ENCODE measurements around the gene USP17L18.
"Not testable (repeated sequence)": the region's sequence is repeated elsewhere in the genome, so short reads cannot be mapped to it uniquely, and the experiment has no call there.

Gene USP17L18

GRCh38 chr4:9247953-9248680 is at the start of gene USP17L18:
USP17L18 (plus strand) TSS chr4:9248630; CDS start chr4:9248630, 0 bp downstream.
- DNase-seq: not testable (repeated sequence)

- not testable (repeated sequence) for DNase-seq
Observed at GRCh38 chr4:9210357-9210756, 38.1 kb upstream of the USP17L18 start, which contains the start of gene USP17L10. USP17L10 (plus strand) TSS chr4:9210657; CDS start chr4:9210657, 0 bp downstream.

DNA sequence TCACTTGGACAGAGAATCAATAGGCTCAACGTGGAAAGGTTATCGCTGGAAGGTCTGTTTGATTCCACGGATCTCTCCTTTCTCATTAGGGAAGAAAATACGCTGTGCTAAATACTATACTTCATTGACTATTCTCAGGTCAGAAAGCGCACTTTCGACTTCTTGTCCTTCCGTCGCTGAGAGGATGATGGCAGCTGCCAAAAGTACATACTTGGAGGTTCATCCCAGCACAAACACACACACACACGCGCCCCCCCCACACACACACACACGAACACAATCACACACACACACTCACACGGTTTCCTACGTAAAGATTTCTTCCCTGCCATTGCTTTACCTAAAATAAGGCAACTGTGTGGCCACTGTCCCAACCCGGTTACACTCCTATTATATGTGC is 33.7 kb upstream of the USP17L18 start:
- DNase-seq: not testable (repeated sequence)

- DNase-seq: not testable (repeated sequence)
Observed at GRCh38 chr4:9215105-9215504, 33.3 kb upstream of the USP17L18 start, which contains the start of gene USP17L11. USP17L11 (plus strand) TSS chr4:9215405; CDS start chr4:9215405, 0 bp downstream.

DNA sequence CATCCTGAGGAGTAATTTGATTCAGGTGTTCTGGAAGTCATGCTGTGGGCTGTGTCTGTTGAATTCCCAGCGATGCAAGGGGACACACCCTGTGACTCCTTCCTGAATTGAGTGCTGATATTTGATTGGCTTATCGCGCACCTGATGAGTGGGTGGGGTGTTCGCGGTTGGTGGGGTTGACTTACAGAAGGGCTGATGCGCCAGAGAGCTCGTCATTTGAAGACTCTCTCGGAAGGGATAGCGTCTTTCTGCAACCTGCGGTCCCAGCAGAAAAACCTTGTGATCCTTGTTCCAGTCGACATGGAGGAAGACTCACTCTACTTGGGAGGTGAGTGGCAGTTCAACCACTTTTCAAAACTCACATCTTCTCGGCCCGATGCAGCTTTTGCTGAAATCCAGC is 28.6 kb upstream of the USP17L18 start, which contains the start of gene USP17L12:
USP17L12 (plus strand) TSS at position 301 of the 400 bp plus-strand sequence; CDS start at position 301, 0 bp downstream.
- DNase-seq: not testable (repeated sequence)

DNA sequence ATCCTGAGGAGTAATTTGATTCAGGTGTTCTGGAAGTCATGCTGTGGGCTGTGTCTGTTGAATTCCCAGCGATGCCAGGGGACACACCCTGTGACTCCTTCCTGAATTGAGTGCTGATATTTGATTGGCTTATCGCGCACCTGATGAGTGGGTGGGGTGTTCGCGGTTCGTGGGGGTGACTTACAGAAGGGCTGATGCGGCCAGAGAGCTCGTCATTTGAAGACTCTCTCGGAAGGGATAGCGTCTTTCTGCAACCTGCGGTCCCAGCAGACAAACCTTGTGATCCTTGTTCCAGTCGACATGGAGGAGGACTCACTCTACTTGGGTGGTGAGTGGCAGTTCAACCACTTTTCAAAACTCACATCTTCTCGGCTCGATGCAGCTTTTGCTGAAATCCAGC is 23.8 kb upstream of the USP17L18 start, which contains the start of gene USP17L13:
USP17L13 (plus strand) TSS at position 301 of the 400 bp plus-strand sequence; CDS start at position 301, 0 bp downstream.
- DNase-seq: not testable (repeated sequence)

DNA sequence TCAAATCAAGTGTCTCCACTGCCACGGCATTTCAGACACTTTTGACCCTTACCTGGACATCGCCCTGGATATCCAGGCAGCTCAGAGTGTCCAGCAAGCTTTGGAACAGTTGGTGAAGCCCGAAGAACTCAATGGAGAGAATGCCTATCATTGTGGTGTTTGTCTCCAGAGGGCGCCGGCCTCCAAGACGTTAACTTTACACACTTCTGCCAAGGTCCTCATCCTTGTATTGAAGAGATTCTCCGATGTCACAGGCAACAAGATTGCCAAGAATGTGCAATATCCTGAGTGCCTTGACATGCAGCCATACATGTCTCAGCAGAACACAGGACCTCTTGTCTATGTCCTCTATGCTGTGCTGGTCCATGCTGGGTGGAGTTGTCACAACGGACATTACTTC is 18.2 kb upstream of the USP17L18 start:
- not testable (repeated sequence) for DNase-seq

DNA sequence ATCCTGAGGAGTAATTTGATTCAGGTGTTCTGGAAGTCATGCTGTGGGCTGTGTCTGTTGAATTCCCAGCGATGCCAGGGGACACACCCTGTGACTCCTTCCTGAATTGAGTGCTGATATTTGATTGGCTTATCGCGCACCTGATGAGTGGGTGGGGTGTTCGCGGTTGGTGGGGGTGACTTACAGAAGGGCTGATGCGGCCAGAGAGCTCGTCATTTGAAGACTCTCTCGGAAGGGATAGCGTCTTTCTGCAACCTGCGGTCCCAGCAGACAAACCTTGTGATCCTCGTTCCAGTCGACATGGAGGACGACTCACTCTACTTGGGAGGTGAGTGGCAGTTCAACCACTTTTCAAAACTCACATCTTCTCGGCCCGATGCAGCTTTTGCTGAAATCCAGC is 14.3 kb upstream of the USP17L18 start, which contains the start of gene USP17L15:
USP17L15 (plus strand) TSS at position 301 of the 400 bp plus-strand sequence; CDS start at position 301, 0 bp downstream.
- not testable (repeated sequence) for DNase-seq

DNA sequence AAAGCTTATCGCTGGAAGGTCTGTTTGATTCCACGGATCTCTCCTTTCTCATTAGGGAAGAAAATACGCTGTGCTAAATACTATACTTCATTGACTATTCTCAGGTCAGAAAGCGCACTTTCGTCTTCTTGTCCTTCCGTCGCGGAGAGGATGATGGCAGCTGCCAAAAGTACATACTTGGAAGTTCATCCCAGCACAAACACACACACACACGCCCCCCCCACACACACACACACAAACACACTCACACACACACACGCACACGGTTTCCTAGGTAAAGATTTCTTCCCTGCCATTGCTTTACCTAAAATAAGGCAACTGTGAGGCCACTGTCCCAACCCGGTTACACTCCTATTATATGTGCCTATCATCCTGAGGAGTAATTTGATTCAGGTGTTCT is 10.0 kb upstream of the USP17L18 start:
- DNase-seq: not testable (repeated sequence)

- not testable (repeated sequence) for DNase-seq
Observed at GRCh38 chr4:9243579-9243978, 4.9 kb upstream of the USP17L18 start, which contains the start of gene USP17L17. USP17L17 (plus strand) TSS chr4:9243879; CDS start chr4:9243879, 0 bp downstream.

GRCh38 chr4:9253078-9253477 is 4.6 kb downstream of the USP17L18 start, which contains the start of gene USP17L19:
USP17L19 (plus strand) TSS chr4:9253378; CDS start chr4:9253378, 0 bp downstream.
- not testable (repeated sequence) for DNase-seq

DNA sequence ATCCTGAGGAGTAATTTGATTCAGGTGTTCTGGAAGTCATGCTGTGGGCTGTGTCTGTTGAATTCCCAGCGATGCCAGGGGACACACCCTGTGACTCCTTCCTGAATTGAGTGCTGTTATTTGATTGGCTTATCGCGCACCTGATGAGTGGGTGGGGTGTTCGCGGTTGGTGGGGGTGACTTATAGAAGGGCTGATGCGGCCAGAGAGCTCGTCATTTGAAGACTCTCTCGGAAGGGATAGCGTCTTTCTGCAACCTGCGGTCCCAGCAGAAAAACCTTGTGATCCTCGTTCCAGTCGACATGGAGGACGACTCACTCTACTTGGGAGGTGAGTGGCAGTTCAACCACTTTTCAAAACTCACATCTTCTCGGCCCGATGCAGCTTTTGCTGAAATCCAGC is 9.4 kb downstream of the USP17L18 start, which contains the start of gene USP17L20:
USP17L20 (plus strand) TSS at position 301 of the 400 bp plus-strand sequence; CDS start at position 301, 0 bp downstream.
- not testable (repeated sequence) for DNase-seq

GRCh38 chr4:9262572-9262971 is 14.1 kb downstream of the USP17L18 start, which contains the start of gene USP17L21:
USP17L21 (plus strand) TSS chr4:9262872; CDS start chr4:9262872, 0 bp downstream.
- not testable (repeated sequence) for DNase-seq

DNA sequence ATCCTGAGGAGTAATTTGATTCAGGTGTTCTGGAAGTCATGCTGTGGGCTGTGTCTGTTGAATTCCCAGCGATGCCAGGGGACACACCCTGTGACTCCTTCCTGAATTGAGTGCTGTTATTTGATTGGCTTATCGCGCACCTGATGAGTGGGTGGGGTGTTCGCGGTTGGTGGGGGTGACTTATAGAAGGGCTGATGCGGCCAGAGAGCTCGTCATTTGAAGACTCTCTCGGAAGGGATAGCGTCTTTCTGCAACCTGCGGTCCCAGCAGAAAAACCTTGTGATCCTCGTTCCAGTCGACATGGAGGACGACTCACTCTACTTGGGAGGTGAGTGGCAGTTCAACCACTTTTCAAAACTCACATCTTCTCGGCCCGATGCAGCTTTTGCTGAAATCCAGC is 18.9 kb downstream of the USP17L18 start, which contains the start of gene USP17L22:
USP17L22 (plus strand) TSS at position 301 of the 400 bp plus-strand sequence; CDS start at position 301, 0 bp downstream.
- DNase-seq: not testable (repeated sequence)

DNA sequence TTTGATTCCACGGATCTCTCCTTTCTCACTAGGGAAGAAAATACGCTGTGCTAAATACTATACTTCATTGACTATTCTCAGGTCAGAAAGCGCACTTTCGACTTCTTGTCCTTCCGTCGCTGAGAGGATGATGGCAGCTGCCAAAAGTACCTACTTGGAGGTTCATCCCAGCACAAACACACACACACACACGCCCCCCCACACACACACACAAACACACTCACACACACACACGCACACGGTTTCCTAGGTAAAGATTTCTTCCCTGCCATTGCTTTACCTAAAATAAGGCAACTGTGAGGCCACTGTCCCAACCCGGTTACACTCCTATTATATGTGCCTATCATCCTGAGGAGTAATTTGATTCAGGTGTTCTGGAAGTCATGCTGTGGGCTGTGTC is 23.3 kb downstream of the USP17L18 start:
- not testable (repeated sequence) for DNase-seq
